ENCODE measurements around the gene UROC1. TPM values are rescaled to one million over a fixed set of nuclear protein-coding genes. Genes with fewer than 3 reads are reported as not detected.
A peak's percentile ranks its signal among the peaks of the same experiment; 100 is the strongest.

UROC1 gene
- total RNA-seq, 1 donor from 2014 or later, result not detected

DNA sequence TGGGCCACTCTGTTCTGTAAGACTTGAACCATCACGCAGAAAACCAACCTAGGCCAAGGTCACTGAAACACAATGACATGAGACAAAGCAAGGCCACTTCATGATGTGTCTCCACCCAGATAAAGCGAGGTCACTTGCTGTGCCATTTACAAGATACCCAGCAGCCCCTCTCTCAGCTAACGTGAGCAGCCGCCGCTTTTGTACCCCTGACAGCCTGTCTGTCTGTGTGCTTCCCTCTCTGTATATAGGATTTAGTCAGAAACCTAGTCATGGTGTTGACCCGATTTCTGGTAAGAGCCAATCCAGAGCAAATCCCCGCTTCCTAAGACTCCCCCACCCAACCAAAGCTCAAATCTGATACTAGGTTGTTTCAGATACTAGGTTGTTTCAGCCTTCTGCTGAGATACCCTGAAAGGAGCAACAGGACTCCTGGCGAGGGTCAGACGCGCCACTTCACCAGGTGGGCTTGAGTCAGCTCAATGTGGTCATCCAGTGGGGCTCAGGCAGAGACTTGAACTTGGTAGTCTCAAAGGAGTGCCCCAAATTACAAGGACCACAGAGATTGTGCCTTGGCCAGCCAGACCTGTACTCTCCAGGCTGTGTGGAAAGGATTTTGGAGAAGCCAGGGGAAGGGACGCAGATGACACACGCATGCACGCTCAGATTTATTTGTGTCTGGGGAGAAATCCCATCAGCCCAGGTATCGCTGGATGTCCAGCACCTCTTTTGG is 38.8 kb downstream of the UROC1 start:
- no peak for ATAC-seq (ENCODE audit: low read depth)
- POLR2A ChIA-PET, result no interaction called here
- intact Hi-C loops (cut with micrococcal nuclease), result loop anchor here (5.0 to 10.0 kb wide), 6 partner anchors 1114 to 1744 kb away; partner anchors contain the start of genes ABTB1, EEFSEC, RUVBL1 and SEC61A1
- no peak overlapping the region for H3K27ac Mint-ChIP-seq
- TF ChIP-seq, protein P1, sequence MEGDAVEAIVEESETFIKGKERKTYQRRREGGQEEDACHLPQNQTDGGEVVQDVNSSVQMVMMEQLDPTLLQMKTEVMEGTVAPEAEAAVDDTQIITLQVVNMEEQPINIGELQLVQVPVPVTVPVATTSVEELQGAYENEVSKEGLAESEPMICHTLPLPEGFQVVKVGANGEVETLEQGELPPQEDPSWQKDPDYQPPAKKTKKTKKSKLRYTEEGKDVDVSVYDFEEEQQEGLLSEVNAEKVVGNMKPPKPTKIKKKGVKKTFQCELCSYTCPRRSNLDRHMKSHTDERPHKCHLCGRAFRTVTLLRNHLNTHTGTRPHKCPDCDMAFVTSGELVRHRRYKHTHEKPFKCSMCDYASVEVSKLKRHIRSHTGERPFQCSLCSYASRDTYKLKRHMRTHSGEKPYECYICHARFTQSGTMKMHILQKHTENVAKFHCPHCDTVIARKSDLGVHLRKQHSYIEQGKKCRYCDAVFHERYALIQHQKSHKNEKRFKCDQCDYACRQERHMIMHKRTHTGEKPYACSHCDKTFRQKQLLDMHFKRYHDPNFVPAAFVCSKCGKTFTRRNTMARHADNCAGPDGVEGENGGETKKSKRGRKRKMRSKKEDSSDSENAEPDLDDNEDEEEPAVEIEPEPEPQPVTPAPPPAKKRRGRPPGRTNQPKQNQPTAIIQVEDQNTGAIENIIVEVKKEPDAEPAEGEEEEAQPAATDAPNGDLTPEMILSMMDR (IDR thresholded peaks at IDR 0.05), result no peak
- H3K4me1 Mint-ChIP-seq, result peaks cover 16% of the 10 kb centered on the region
- CTCF ChIA-PET, result no interaction called here
- H3K9me3 Mint-ChIP-seq, result no peaks in the 10 kb centered on the region
- no peaks in the 10 kb centered on the region for H3K27me3 Mint-ChIP-seq
- no peak for DNase-seq
- H3K4me3 Mint-ChIP-seq, result no peak overlapping the region
- H3K36me3 Mint-ChIP-seq (ENCODE audit: low read depth), result peaks cover under 1% of the 10 kb centered on the region

DNA sequence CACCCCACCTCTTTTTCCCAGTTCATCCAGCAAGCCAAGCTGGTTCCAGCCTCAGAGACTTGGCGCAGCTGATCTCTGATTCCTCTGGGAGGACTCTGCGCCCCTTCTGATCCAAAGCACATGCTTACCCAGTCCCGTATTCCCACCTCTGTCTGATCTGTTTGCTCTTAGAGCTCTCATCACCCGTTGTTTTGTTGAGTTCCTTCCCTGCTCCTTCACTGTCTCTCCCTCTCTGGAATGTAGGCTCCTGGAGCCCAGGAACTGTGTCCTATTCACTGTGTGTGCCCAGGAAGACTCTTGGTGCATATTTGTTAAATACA is 40.6 kb downstream of the UROC1 start:
- intact Hi-C loops (cut with micrococcal nuclease), result loop anchor here (5.0 to 10.0 kb wide), 6 partner anchors 1115 to 1742 kb away; partner anchors contain the start of genes ABTB1, EEFSEC, RUVBL1 and SEC61A1
- no peak for ATAC-seq (ENCODE audit: low read depth)
- TF ChIP-seq, protein P1 (IDR thresholded peaks at IDR 0.05), result no peak
- no peak for DNase-seq
- H3K27ac Mint-ChIP-seq, result no peak overlapping the region
- no peaks in the 10 kb centered on the region for H3K27me3 Mint-ChIP-seq
- peaks cover 18% of the 10 kb centered on the region for H3K36me3 Mint-ChIP-seq (ENCODE audit: low read depth)
- no peaks in the 10 kb centered on the region for H3K9me3 Mint-ChIP-seq
- CTCF ChIA-PET, result interaction anchor here (1.1 kb wide), 1 partner anchor 275 kb away, joined by 3 read pairs; no protein-coding TSS in a partner anchor
- POLR2A ChIA-PET, result interaction anchor here (0.8 kb wide), 1 partner anchor 13 kb away, joined by 3 read pairs; no protein-coding TSS in a partner anchor
- peak overlapping the region; percentile 87 for H3K4me3 Mint-ChIP-seq
- H3K4me1 Mint-ChIP-seq, result peaks cover 34% of the 10 kb centered on the region

DNA sequence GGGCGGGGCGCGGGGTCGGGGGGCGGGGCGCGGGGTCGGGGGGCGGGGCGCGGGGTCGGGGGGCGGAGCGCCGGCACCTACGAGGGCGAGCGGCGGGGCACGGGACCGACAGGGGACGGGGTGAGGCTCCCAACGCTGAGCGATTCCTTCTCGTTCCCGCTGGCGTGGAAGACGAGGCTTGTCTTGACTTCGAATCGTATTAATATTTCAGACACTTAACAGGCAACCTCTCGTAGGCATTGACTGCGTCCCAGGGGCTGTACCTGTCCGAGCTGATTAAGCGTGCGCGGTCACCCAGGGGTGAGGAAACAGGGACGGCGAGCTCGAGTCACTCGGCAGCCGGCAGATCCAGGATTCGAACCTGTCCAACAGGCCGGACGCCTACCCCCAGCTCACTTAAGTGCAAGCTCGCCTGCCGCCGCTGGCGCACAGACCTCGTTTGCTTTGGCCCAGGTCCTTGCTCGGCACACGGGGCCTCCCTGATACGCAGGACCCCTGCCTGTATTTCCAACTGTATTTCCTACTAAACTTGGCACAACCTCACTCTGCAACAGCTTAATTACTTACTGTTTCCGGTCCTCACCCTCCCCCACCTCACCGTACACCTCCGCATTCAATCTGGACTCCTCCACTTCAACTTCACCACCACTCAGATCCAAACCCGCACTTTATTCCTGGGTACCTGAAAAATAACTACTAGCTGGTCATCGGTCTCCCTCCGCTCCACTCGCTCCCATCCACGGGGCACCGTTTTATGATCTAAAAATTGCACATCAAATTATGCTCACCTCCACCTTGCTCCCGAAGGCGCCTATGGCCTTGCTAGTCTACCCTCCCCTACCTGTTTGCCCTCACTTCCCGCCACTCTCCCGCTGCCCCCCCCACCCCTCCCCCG is 41.2 kb downstream of the UROC1 start:
- POLR2A ChIA-PET, result interaction anchor here (0.6 to 1.2 kb wide), 5 partner anchors 13 to 1598 kb away, joined by 3 to 4 read pairs (median 3); partner anchors contain the start of gene SLC41A3
- peak overlapping the region; percentile 63 for H3K27ac Mint-ChIP-seq
- intact Hi-C loops (cut with micrococcal nuclease), result loop anchor here (1.0 to 10.0 kb wide), 8 partner anchors 228 to 1742 kb away; partner anchors contain the start of genes ABTB1, CHCHD6, EEFSEC and RUVBL1
- peak; percentile 62 for DNase-seq
- H3K27me3 Mint-ChIP-seq, result no peaks in the 10 kb centered on the region
- TF ChIP-seq, protein P1 (IDR thresholded peaks at IDR 0.05), result no peak
- peaks cover 37% of the 10 kb centered on the region for H3K4me1 Mint-ChIP-seq
- CTCF ChIA-PET, result interaction anchor here (1.1 kb wide), 1 partner anchor 275 kb away, joined by 3 read pairs; no protein-coding TSS in a partner anchor
- H3K4me3 Mint-ChIP-seq, result peak overlapping the region; percentile 87
- ATAC-seq (ENCODE audit: low read depth), result peak; percentile 2
- H3K9me3 Mint-ChIP-seq, result no peaks in the 10 kb centered on the region
- peaks cover 22% of the 10 kb centered on the region for H3K36me3 Mint-ChIP-seq (ENCODE audit: low read depth)

DNA sequence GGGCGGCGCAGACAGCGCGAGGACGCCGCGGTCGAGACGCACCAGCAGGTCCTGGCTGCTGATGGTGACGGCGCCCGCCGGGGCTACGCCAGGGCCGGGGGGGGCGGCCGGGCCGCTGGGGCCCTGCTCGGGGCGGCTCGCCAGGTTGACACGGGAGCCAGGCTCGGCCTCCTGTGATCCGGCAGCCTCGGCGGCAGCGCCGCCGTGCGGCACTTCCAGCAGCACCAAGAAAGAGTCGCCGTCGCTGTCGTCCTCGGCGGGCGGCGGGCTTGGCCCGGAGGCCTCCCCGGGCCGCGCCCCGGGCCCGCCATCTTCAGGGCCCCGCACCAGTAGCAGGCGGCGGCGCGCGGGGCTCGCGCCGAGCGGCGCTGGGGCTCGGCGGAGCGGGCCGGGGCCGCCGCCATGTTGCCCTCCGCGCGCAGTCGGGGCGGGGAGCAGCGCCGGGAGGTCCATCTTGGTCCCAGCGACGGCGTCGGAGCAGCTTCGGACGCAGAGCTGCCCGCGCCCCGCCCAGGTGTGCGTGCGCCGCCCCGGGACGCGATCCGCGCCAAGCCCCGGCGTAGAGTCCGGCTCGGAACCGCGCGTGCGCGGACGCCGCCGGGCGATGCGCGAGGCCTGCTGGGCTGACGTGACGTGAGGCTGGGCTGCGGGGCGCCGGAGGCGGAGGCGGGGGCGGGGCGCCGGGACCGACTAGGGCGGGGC is 42.0 kb downstream of the UROC1 start, which contains the start of gene ZXDC:
Gene ZXDC, minus strand, starts transcription at position 479 of the 702 bp plus-strand sequence. Its CDS starts 26 bp downstream, at position 453.
- H3K27me3 Mint-ChIP-seq, result no peaks in the 10 kb centered on the region
- ATAC-seq (ENCODE audit: low read depth) (peak; percentile 86), DNase-seq (peak; percentile 92)
- TF ChIP-seq, protein P1 (IDR thresholded peaks at IDR 0.05), result no peak
- H3K4me3 Mint-ChIP-seq, result peak within 1 kb of the TSS; percentile 87
- H3K27ac Mint-ChIP-seq, result peak within 1 kb of the TSS; percentile 63
- H3K9me3 Mint-ChIP-seq, result no peaks in the 10 kb centered on the region
- H3K36me3 Mint-ChIP-seq (ENCODE audit: low read depth), result peaks cover 30% of the 10 kb centered on the region
- H3K4me1 Mint-ChIP-seq, result peaks cover 37% of the 10 kb centered on the region
- intact Hi-C loops (cut with micrococcal nuclease), result loop anchor here (1.0 to 10.0 kb wide), 11 partner anchors 118 to 1741 kb away; partner anchors contain the start of genes ABTB1, CHCHD6, EEFSEC and KLF15
- POLR2A ChIA-PET, result interaction anchor here (0.5 to 1.9 kb wide), 6 partner anchors 10 to 1598 kb away, joined by 3 to 5 read pairs (median 4); partner anchors contain the start of gene SLC41A3
- CTCF ChIA-PET, result interaction anchor here (1.1 kb wide), 1 partner anchor 276 kb away, joined by 3 read pairs; no protein-coding TSS in a partner anchor
